ENCODE measurements around the gene ADCY5.

Gene ADCY5

GRCh38 chr3:123409443-123410148 is 39.3 kb downstream of the ADCY5 start:
- Histone ChIP-seq H3K27ac (ENCODE audit: low read depth, low read length) (peak overlapping the region; percentile 94), H3K27me3 (ENCODE audit: control insufficient read depth, insufficient read depth, low read length) (no peaks in the 10 kb centered on the region), H3K36me3 (ENCODE audit: control insufficient read depth, insufficient read depth, low read length) (no peaks in the 10 kb centered on the region), H3K9ac (ENCODE audit: low read length) (no peak overlapping the region), H3K4me1 (ENCODE audit: control insufficient read depth, insufficient read depth, low read length) (peaks cover 64% of the 10 kb centered on the region), H3K4me3 (ENCODE audit: low read length) (no peak overlapping the region)

DNA sequence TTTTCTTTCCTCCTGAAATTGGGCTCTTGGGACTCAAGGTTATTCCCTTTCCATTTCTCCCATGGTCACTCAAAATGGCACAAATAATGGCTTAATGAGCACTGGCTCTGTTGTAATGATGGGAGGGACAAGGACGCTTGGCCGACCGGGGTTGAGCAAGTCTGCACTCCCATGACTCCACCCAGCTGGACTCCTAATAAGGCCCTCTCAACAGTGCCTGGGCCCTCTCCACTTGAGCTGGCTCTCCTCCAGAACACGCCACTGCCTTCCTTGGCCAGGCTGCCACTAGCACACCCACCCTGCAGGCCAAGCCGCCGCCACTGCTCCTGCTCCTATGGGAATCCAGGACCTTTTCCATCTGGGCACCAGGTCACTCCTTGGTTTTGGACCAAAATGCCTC is 42.3 kb downstream of the ADCY5 start:
- peaks cover 52% of the 10 kb centered on the region for H3K4me1 ChIP-seq (ENCODE audit: control insufficient read depth, insufficient read depth, low read length)
- no peaks in the 10 kb centered on the region for H3K36me3 ChIP-seq (ENCODE audit: control insufficient read depth, insufficient read depth, low read length)
- H3K9ac ChIP-seq (ENCODE audit: low read length), result no peak overlapping the region
- H3K4me3 ChIP-seq (ENCODE audit: low read length), result no peak overlapping the region
- H3K27ac ChIP-seq (ENCODE audit: low read depth, low read length), result peak overlapping the region; percentile 93
- no peaks in the 10 kb centered on the region for H3K27me3 ChIP-seq (ENCODE audit: control insufficient read depth, insufficient read depth, low read length)

- Histone ChIP-seq H3K27me3 (ENCODE audit: control insufficient read depth, insufficient read depth, low read length) (no peaks in the 10 kb centered on the region), H3K27ac (ENCODE audit: low read depth, low read length) (peak overlapping the region; percentile 93), H3K4me1 (ENCODE audit: control insufficient read depth, insufficient read depth, low read length) (peaks cover 54% of the 10 kb centered on the region), H3K9ac (ENCODE audit: low read length) (no peak overlapping the region), H3K36me3 (ENCODE audit: control insufficient read depth, insufficient read depth, low read length) (no peaks in the 10 kb centered on the region), H3K4me3 (ENCODE audit: low read length) (no peak overlapping the region)
These were observed 42.9 kb downstream of the ADCY5 start for GRCh38 chr3:123405936-123406510.

GRCh38 chr3:123405021-123405420 is 43.9 kb downstream of the ADCY5 start:
- no peak overlapping the region for H3K4me3 ChIP-seq (ENCODE audit: low read length)
- no peaks in the 10 kb centered on the region for H3K36me3 ChIP-seq (ENCODE audit: control insufficient read depth, insufficient read depth, low read length)
- no peaks in the 10 kb centered on the region for H3K27me3 ChIP-seq (ENCODE audit: control insufficient read depth, insufficient read depth, low read length)
- no peak overlapping the region for H3K9ac ChIP-seq (ENCODE audit: low read length)
- peak overlapping the region; percentile 82 for H3K27ac ChIP-seq (ENCODE audit: low read depth, low read length)
- H3K4me1 ChIP-seq (ENCODE audit: control insufficient read depth, insufficient read depth, low read length), result peaks cover 54% of the 10 kb centered on the region

GRCh38 chr3:123404391-123404790 is 44.5 kb downstream of the ADCY5 start:
- H3K27ac ChIP-seq (ENCODE audit: low read depth, low read length), result peak overlapping the region; percentile 82
- H3K36me3 ChIP-seq (ENCODE audit: control insufficient read depth, insufficient read depth, low read length), result no peaks in the 10 kb centered on the region
- no peak overlapping the region for H3K9ac ChIP-seq (ENCODE audit: low read length)
- H3K27me3 ChIP-seq (ENCODE audit: control insufficient read depth, insufficient read depth, low read length), result no peaks in the 10 kb centered on the region
- peaks cover 55% of the 10 kb centered on the region for H3K4me1 ChIP-seq (ENCODE audit: control insufficient read depth, insufficient read depth, low read length)
- H3K4me3 ChIP-seq (ENCODE audit: low read length), result no peak overlapping the region

DNA sequence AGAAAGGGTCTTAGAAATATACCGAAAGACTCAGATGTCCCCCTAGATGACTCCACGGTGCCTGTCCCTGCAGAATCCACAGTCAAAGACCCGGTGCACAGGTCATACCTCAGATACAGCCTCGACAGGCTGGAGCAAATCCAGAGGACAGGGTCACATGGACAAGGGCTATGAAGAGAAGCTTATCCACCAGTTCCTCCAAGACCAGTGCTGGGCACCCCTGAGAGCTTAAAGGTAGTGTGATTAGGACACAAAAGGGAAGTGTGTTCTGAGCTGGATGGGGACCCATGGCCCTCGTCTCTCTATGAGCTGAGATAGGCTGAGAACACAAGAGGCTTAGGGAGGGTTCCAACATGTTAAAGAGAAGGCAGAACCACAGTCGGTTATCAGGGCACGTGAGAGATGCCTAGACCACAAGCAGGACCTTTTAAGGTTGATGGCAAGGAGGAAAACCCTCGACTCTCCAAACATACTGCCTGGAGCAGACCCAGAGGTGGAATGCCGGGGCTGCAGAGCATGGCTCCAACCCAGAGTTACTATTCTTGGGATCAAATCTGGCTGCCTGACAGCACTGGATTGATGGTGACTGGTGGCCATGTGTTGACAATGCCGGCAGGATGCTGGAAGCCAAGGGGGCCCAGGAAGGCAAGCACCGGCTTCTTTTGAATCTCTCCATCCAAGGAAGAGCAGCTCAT is 46.9 kb downstream of the ADCY5 start:
- no peaks in the 10 kb centered on the region for H3K27me3 ChIP-seq (ENCODE audit: control insufficient read depth, insufficient read depth, low read length)
- H3K36me3 ChIP-seq (ENCODE audit: control insufficient read depth, insufficient read depth, low read length), result no peaks in the 10 kb centered on the region
- no peak overlapping the region for H3K9ac ChIP-seq (ENCODE audit: low read length)
- H3K4me1 ChIP-seq (ENCODE audit: control insufficient read depth, insufficient read depth, low read length), result peaks cover 70% of the 10 kb centered on the region
- peak overlapping the region; percentile 83 for H3K27ac ChIP-seq (ENCODE audit: low read depth, low read length)
- no peak overlapping the region for H3K4me3 ChIP-seq (ENCODE audit: low read length)

DNA sequence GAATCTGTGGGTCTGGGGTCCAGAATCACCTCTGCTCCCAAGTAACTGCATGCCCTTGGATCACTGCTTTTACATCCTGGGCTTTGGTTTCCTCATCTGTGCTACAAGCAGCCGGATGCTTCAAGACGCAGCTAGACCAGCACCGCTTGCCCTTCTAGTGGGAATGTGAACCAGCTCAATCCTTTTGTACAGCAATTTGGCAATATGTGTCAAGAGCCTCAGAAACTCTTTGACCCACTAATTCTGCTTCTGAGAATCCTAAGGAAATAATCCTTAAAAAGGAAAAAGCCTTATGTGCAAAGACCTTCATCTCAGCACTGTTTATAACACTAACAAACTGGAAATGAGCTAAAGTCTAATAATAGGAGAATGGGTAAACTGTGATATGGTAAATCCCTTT is 48.7 kb downstream of the ADCY5 start:
- peak overlapping the region; percentile 27 for H3K27ac ChIP-seq (ENCODE audit: low read depth, low read length)
- H3K27me3 ChIP-seq (ENCODE audit: control insufficient read depth, insufficient read depth, low read length), result no peaks in the 10 kb centered on the region
- H3K36me3 ChIP-seq (ENCODE audit: control insufficient read depth, insufficient read depth, low read length), result no peaks in the 10 kb centered on the region
- no peak overlapping the region for H3K4me3 ChIP-seq (ENCODE audit: low read length)
- H3K4me1 ChIP-seq (ENCODE audit: control insufficient read depth, insufficient read depth, low read length), result peaks cover 61% of the 10 kb centered on the region
- H3K9ac ChIP-seq (ENCODE audit: low read length), result no peak overlapping the region

DNA sequence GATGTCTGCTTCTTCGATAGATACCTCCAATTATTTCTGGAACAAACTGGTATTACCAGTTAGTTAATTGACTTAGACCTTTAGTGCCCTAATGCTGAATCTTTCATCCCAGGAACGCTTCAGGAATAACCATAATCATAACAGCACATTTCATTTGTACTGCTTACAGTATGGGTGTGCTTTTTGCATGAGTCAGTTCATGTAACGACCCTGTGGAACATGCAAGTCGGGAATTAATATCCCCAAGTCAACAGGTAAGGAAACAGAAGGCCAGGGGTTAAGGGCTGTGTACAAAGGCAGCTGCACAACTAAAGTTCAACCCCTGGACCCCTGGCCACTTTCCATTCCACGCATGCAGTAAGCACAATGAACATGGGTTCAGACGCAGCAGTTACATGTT is 49.2 kb downstream of the ADCY5 start:
- no peak overlapping the region for H3K9ac ChIP-seq (ENCODE audit: low read length)
- H3K4me3 ChIP-seq (ENCODE audit: low read length), result no peak overlapping the region
- H3K36me3 ChIP-seq (ENCODE audit: control insufficient read depth, insufficient read depth, low read length), result no peaks in the 10 kb centered on the region
- H3K27me3 ChIP-seq (ENCODE audit: control insufficient read depth, insufficient read depth, low read length), result no peaks in the 10 kb centered on the region
- H3K4me1 ChIP-seq (ENCODE audit: control insufficient read depth, insufficient read depth, low read length), result peaks cover 56% of the 10 kb centered on the region
- peak overlapping the region; percentile 27 for H3K27ac ChIP-seq (ENCODE audit: low read depth, low read length)

GRCh38 chr3:123397921-123398785 is 50.7 kb downstream of the ADCY5 start:
- H3K27ac ChIP-seq (ENCODE audit: low read depth, low read length), result peak overlapping the region; percentile 87
- no peak overlapping the region for H3K4me3 ChIP-seq (ENCODE audit: low read length)
- H3K36me3 ChIP-seq (ENCODE audit: control insufficient read depth, insufficient read depth, low read length), result no peaks in the 10 kb centered on the region
- H3K4me1 ChIP-seq (ENCODE audit: control insufficient read depth, insufficient read depth, low read length), result peaks cover 50% of the 10 kb centered on the region
- H3K9ac ChIP-seq (ENCODE audit: low read length), result no peak overlapping the region
- H3K27me3 ChIP-seq (ENCODE audit: control insufficient read depth, insufficient read depth, low read length), result no peaks in the 10 kb centered on the region

GRCh38 chr3:123397050-123397590 is 51.8 kb downstream of the ADCY5 start:
- H3K27ac ChIP-seq (ENCODE audit: low read depth, low read length), result peak overlapping the region; percentile 87

GRCh38 chr3:123396171-123397049 is 52.5 kb downstream of the ADCY5 start:
- peaks cover 58% of the 10 kb centered on the region for H3K4me1 ChIP-seq (ENCODE audit: control insufficient read depth, insufficient read depth, low read length)
- H3K27me3 ChIP-seq (ENCODE audit: control insufficient read depth, insufficient read depth, low read length), result no peaks in the 10 kb centered on the region

More at GRCh38 chr3:123397050-123397590, 51.8 kb downstream of the ADCY5 start:
- Histone ChIP-seq H3K9ac (ENCODE audit: low read length) (no peak overlapping the region), H3K4me1 (ENCODE audit: control insufficient read depth, insufficient read depth, low read length) (peaks cover 56% of the 10 kb centered on the region), H3K36me3 (ENCODE audit: control insufficient read depth, insufficient read depth, low read length) (no peaks in the 10 kb centered on the region), H3K4me3 (ENCODE audit: low read length) (no peak overlapping the region), H3K27me3 (ENCODE audit: control insufficient read depth, insufficient read depth, low read length) (no peaks in the 10 kb centered on the region)

More at GRCh38 chr3:123396171-123397049, 52.5 kb downstream of the ADCY5 start:
- no peaks in the 10 kb centered on the region for H3K36me3 ChIP-seq (ENCODE audit: control insufficient read depth, insufficient read depth, low read length)
- H3K27ac ChIP-seq (ENCODE audit: low read depth, low read length), result peak overlapping the region; percentile 87
- H3K4me3 ChIP-seq (ENCODE audit: low read length), result no peak overlapping the region
- no peak overlapping the region for H3K9ac ChIP-seq (ENCODE audit: low read length)
